Measurements from ENCODE around the gene DNM1L. TPM values are rescaled to one million over a fixed set of nuclear protein-coding genes. Genes with fewer than 3 reads are reported as not detected.

DNM1L gene
- total and polyA plus RNA-seq, 2 of the 4 experiments (the other 2 are of a cell fraction): 44.8 to 70.1 TPM

GRCh38 chr12:32794281-32794680, 115.2 kb downstream of the DNM1L start:
- H3K4me1 ChIP-seq (ENCODE audit: control insufficient read depth, insufficient read depth, low read length): no peaks in the 10 kb centered on the region
- H3K18ac ChIP-seq (ENCODE audit: low read depth, low read length): no peak overlapping the region
- no peak overlapping the region for H2BK5ac ChIP-seq (ENCODE audit: low read depth, low read length, poor library complexity, severe bottlenecking)
- ChIA-PET CTCF (no interaction called here), POLR2A (ENCODE audit: unreplicated experiment) (no interaction called here)
- BruUV-seq (replicated peaks): no TSS peak
- H4K91ac ChIP-seq (ENCODE audit: insufficient read depth, low read depth, low read length): no peak overlapping the region
- dilution Hi-C loops (cut with HindIII; ENCODE audit: low sequenced_read_pairs, unreplicated experiment) (no loop called here), intact Hi-C loops (cut with micrococcal nuclease) (no loop called here), in situ Hi-C loops (cut with MboI; ENCODE audit: low sequenced_read_pairs) (no loop called here)
- H3K9me1 ChIP-seq (ENCODE audit: insufficient read depth, low read length): no peaks in the 10 kb centered on the region
- no peaks in the 10 kb centered on the region for H4K20me1 ChIP-seq (ENCODE audit: insufficient read depth, low read length)
- H2AK9ac ChIP-seq (replicated peaks; ENCODE audit: low read depth, low read length, poor library complexity): no peak overlapping the region
- no peak overlapping the region for H2BK120ac ChIP-seq (ENCODE audit: low read depth, low read length)
- no peak overlapping the region for H2BK15ac ChIP-seq (ENCODE audit: low read depth, low read length)
- H3K9me3 ChIP-seq (ENCODE audit: control insufficient read depth, insufficient read depth, low read length): no peaks in the 10 kb centered on the region
- no peak overlapping the region for H3K14ac ChIP-seq (replicated peaks; ENCODE audit: low read depth, low read length)
- H2AK5ac ChIP-seq (ENCODE audit: low read depth, low read length): no peak overlapping the region
- no peak overlapping the region for H3K23ac ChIP-seq (ENCODE audit: low read depth, low read length)
- no peaks in the 10 kb centered on the region for H3K27me3 ChIP-seq (ENCODE audit: control insufficient read depth, insufficient read depth, low read length)
- no peak overlapping the region for H3K4me3 ChIP-seq (ENCODE audit: insufficient read depth, low read depth, low read length)
- ATAC-seq (ENCODE audit: low read depth) (no peak), DNase-seq (no peak)
- H2BK20ac ChIP-seq (ENCODE audit: low read depth, low read length): no peak overlapping the region
- no peaks in the 10 kb centered on the region for H3K36me3 ChIP-seq (ENCODE audit: control insufficient read depth, insufficient read depth, low read length)
- H3K4ac ChIP-seq (ENCODE audit: low read depth, low read length): no peak overlapping the region
- no peak overlapping the region for H4K5ac ChIP-seq (ENCODE audit: low read depth, low read length)
- no peak overlapping the region for H2AFZ ChIP-seq (replicated peaks; ENCODE audit: low read length, poor library complexity)
- no peak overlapping the region for H3K27ac ChIP-seq (ENCODE audit: insufficient read depth, low read length)
- WGBS, 2 experiments (ENCODE audit: extremely low coverage in 2 of 2, insufficient read length in 1 of 2): no CpG with 5 or more reads among the region's 4 CpGs
- no peak overlapping the region for H4K8ac ChIP-seq (ENCODE audit: low read depth in 2 of 2, low read length in 2 of 2)
- no peaks in the 10 kb centered on the region for H3K79me1 ChIP-seq (ENCODE audit: low read depth in 1 of 2, low read length in 2 of 2)
- no peak overlapping the region for H3K56ac ChIP-seq (ENCODE audit: extremely low read depth, insufficient read depth, low read length)
- no peak overlapping the region for H3K4me2 ChIP-seq (ENCODE audit: low read depth, low read length)
- H3K9ac ChIP-seq (ENCODE audit: low read depth, low read length): no peak overlapping the region
- TF ChIP-seq USF2 (IDR thresholded peaks at IDR 0.05; ENCODE audit: low read depth, low read length) (no peak), MAZ (IDR thresholded peaks at IDR 0.05; ENCODE audit: borderline replicate concordance, low read depth, low read length) (no peak), SMC3 (IDR thresholded peaks at IDR 0.05; ENCODE audit: low read depth, low read length) (no peak), CTCF (conservative IDR thresholded peaks at IDR 0.05; ENCODE audit: low read depth, low read length) (no peak), FOS (IDR thresholded peaks at IDR 0.05; ENCODE audit: low read depth, low read length) (no peak), BHLHE40 (IDR thresholded peaks at IDR 0.05; ENCODE audit: low read depth, low read length) (no peak), ELK1 (IDR thresholded peaks at IDR 0.05; ENCODE audit: borderline replicate concordance, low read depth, low read length) (no peak), NFE2L2 (IDR thresholded peaks at IDR 0.05; ENCODE audit: low read depth, low read length) (no peak), MXI1 (IDR thresholded peaks at IDR 0.05; ENCODE audit: borderline replicate concordance, low read depth, low read length) (no peak), RFX5 (IDR thresholded peaks at IDR 0.05; ENCODE audit: low read depth, low read length) (no peak), CEBPB (IDR thresholded peaks at IDR 0.05; ENCODE audit: low read depth, low read length) (no peak), CHD1 (IDR thresholded peaks at IDR 0.05; ENCODE audit: low read depth, low read length) (no peak), RCOR1 (IDR thresholded peaks at IDR 0.05; ENCODE audit: insufficient replicate concordance, low read length) (no peak), MAFK (IDR thresholded peaks at IDR 0.05; ENCODE audit: low read depth, low read length) (no peak), POLR2A (IDR thresholded peaks at IDR 0.05; ENCODE audit: low read depth, low read length) (no peak)
